Measurements from ENCODE around the gene ALG9.

The ALG9 gene

DNA sequence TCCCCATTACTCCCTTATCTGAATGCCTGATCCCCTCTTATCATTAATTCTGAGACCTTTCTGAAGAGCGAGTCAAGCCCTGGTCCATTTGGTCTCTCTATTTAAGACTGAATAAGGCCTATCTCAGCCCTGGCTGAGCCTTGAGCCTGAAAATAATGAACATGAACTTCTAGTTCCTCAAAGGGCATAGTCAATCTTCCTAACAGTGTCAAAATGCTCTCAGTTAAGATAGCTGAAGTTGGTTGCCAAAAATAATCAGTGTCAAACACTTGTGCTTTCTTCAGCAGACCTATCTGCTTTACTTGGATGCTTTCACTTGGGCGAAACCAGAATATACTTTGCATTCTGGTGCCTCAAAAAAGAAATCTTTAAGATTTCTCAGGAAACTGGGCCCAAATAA, 62.5 kb downstream of the ALG9 start:
- Histone ChIP-seq H3K27me3 (ENCODE audit: control insufficient read depth, insufficient read depth, low read length) (no peaks in the 10 kb centered on the region), H2AFZ (no peak overlapping the region), H3K4me1 (no peaks in the 10 kb centered on the region), H3K36me3 (ENCODE audit: control insufficient read depth, insufficient read depth, low read length) (no peaks in the 10 kb centered on the region), H3K9me3 (ENCODE audit: control insufficient read depth, low read length) (no peaks in the 10 kb centered on the region), H3K9ac (no peak overlapping the region), H3K4me3 (ENCODE audit: low read depth, low read length) (no peak overlapping the region), H3K27ac (no peak overlapping the region), H3K79me2 (no peaks in the 10 kb centered on the region), H3K4me2 (ENCODE audit: low read length) (no peak overlapping the region)
- TF ChIP-seq CTCF (IDR thresholded peaks at IDR 0.05), result no peak

DNA sequence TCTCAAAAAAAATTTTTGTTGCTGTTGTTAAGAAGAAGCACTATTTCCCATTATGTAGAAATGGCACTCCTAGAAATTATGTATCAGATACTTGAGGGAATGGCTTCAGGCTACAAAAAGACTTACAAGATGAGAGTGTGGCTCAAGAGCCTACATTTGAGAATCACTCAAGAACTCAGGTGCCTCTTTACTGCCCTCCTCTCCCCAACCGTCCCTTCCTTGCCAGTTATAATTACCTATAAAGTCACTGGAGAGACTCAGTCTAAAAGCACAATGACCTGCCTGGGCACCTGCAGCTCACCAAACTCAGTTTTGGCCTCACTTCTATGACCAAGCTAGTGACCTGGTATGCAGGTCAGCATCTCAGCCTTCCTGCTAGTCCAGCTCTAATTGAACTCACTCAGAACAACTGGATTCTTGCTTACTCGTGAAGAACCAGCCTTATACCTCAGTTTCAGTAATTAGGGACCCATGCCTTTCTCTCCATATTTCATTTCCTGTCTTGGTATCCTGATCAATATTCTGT, 63.3 kb downstream of the ALG9 start:
- H3K27me3 ChIP-seq (ENCODE audit: control insufficient read depth, insufficient read depth, low read length), result no peaks in the 10 kb centered on the region
- H3K4me3 ChIP-seq (ENCODE audit: low read depth, low read length), result no peak overlapping the region
- no peak overlapping the region for H3K4me2 ChIP-seq (ENCODE audit: low read length)
- TF ChIP-seq CTCF (IDR thresholded peaks at IDR 0.05), result no peak
- no peaks in the 10 kb centered on the region for H3K4me1 ChIP-seq
- no peaks in the 10 kb centered on the region for H3K9me3 ChIP-seq (ENCODE audit: control insufficient read depth, low read length)
- no peak overlapping the region for H3K27ac ChIP-seq
- H3K79me2 ChIP-seq, result no peaks in the 10 kb centered on the region
- no peak overlapping the region for H3K9ac ChIP-seq
- H2AFZ ChIP-seq, result no peak overlapping the region
- no peaks in the 10 kb centered on the region for H3K36me3 ChIP-seq (ENCODE audit: control insufficient read depth, insufficient read depth, low read length)

- Histone ChIP-seq H3K36me3 (ENCODE audit: control insufficient read depth, insufficient read depth, low read length) (no peaks in the 10 kb centered on the region), H3K27ac (no peak overlapping the region), H3K4me1 (no peaks in the 10 kb centered on the region), H2AFZ (no peak overlapping the region), H3K9ac (no peak overlapping the region), H3K4me2 (ENCODE audit: low read length) (no peak overlapping the region), H3K79me2 (no peaks in the 10 kb centered on the region), H3K9me3 (ENCODE audit: control insufficient read depth, low read length) (no peaks in the 10 kb centered on the region), H3K27me3 (ENCODE audit: control insufficient read depth, insufficient read depth, low read length) (no peaks in the 10 kb centered on the region), H3K4me3 (ENCODE audit: low read depth, low read length) (no peak overlapping the region)
- no peak for TF ChIP-seq CTCF (IDR thresholded peaks at IDR 0.05)
Measured at GRCh38 chr11:111807076-111807475, 64.3 kb downstream of the ALG9 start.

- H3K9me3 ChIP-seq (ENCODE audit: control insufficient read depth, low read length), result no peaks in the 10 kb centered on the region
- no peaks in the 10 kb centered on the region for H3K36me3 ChIP-seq (ENCODE audit: control insufficient read depth, insufficient read depth, low read length)
- H2AFZ ChIP-seq, result no peak overlapping the region
- H3K79me2 ChIP-seq, result no peaks in the 10 kb centered on the region
- no peak for TF ChIP-seq CTCF (IDR thresholded peaks at IDR 0.05)
- H3K4me3 ChIP-seq (ENCODE audit: low read depth, low read length), result no peak overlapping the region
- H3K4me2 ChIP-seq (ENCODE audit: low read length), result no peak overlapping the region
- H3K4me1 ChIP-seq, result no peaks in the 10 kb centered on the region
- no peak overlapping the region for H3K27ac ChIP-seq
- no peak overlapping the region for H3K9ac ChIP-seq
- H3K27me3 ChIP-seq (ENCODE audit: control insufficient read depth, insufficient read depth, low read length), result no peaks in the 10 kb centered on the region
Measured at GRCh38 chr11:111801135-111801534, 70.2 kb downstream of the ALG9 start.

DNA sequence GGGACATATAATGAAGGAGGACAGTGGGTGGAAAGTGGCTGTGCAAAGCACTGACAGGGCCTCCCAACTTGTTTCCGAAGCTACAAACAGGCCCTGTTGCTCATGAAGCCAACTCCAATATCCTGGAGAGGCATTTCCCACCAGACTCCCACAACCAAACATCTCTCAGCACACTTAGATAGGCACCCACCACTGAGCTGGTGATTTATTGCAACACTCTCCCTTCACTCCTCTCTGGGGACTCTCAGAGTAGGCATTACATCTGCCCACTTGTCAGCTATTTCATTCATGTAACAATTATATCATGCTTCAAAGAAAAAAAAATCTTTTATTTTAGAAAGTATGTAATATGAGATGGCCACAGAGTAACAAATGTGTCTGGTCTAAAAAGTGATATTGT, 73.1 kb downstream of the ALG9 start:
- no peak overlapping the region for H2AFZ ChIP-seq

More for the DNA sequence above, 73.1 kb downstream of the ALG9 start:
- no peaks in the 10 kb centered on the region for H3K9me3 ChIP-seq (ENCODE audit: control insufficient read depth, low read length)
- H3K79me2 ChIP-seq, result no peaks in the 10 kb centered on the region
- H3K4me3 ChIP-seq (ENCODE audit: low read depth, low read length), result no peak overlapping the region
- H3K4me2 ChIP-seq (ENCODE audit: low read length), result no peak overlapping the region
- H3K9ac ChIP-seq, result no peak overlapping the region
- H3K36me3 ChIP-seq (ENCODE audit: control insufficient read depth, insufficient read depth, low read length), result no peaks in the 10 kb centered on the region
- H3K27ac ChIP-seq, result no peak overlapping the region
- H3K27me3 ChIP-seq (ENCODE audit: control insufficient read depth, insufficient read depth, low read length), result no peaks in the 10 kb centered on the region
- peaks cover 3% of the 10 kb centered on the region for H3K4me1 ChIP-seq
- TF ChIP-seq CTCF (IDR thresholded peaks at IDR 0.05), result no peak
